ENCODE measurements around the gene DDI1.

The DDI1 gene

DNA sequence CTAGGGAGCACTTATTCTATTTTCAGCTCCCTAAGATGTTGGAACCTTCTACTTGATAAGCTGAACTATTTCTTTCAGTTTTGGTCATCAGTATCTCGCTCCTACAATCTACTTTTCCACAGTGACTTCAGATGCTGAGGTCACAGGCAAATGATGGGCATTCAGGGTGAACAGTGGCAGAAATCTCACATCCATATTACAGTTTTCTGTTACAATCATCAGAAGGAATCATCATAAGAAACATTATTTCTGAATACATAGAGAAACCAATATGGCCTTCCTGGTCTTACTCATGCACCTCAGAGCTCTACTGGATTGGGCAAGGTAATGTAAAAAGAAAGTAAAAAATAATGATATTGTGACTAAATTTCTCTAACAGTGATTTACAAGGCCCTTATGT, 39.4 kb upstream of the DDI1 start:
- no peak for TF ChIP-seq CTCF (IDR thresholded peaks at IDR 0.05; ENCODE audit: insufficient read depth, missing control alignments)
- DNase-seq (ENCODE audit: insufficient read length, low spot score) (no peak), FAIRE-seq (no peak)

GRCh38 chr11:103998826-103999508, 37.5 kb upstream of the DDI1 start:
- no peak for FAIRE-seq
- no peak for TF ChIP-seq CTCF (IDR thresholded peaks at IDR 0.05; ENCODE audit: insufficient read depth, missing control alignments)
- no peak for DNase-seq (ENCODE audit: insufficient read length, low spot score)

GRCh38 chr11:104000798-104001197, 35.6 kb upstream of the DDI1 start:
- FAIRE-seq (no peak), DNase-seq (ENCODE audit: insufficient read length, low spot score) (no peak)
- TF ChIP-seq CTCF (IDR thresholded peaks at IDR 0.05; ENCODE audit: insufficient read depth, missing control alignments): no peak

DNA sequence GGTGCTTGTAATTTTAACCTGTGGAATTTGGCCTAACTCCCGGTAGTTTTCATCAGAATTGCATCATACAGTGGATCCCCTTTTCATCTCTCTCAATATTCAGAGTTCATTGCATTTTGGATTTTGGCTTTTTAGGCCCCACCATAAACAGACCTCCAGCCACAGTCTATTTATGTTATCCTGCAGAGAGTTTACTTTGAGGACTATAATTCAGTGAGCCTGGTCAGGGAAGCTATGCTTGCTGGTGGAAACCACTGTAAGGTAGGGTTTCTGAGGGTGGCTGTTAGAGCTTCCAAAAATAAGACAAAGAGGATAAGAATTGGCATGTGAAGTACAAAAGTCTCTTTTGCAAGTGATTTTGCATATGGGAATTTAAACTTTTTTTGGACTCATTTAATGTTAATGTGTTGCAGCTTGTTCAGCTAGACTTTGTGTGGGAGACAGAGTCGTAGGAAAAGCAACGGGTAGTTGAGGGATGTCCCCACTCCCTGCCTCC, 34.8 kb upstream of the DDI1 start:
- TF ChIP-seq CTCF (IDR thresholded peaks at IDR 0.05; ENCODE audit: insufficient read depth, missing control alignments): no peak
- FAIRE-seq (no peak), DNase-seq (ENCODE audit: insufficient read length, low spot score) (no peak)

DNA sequence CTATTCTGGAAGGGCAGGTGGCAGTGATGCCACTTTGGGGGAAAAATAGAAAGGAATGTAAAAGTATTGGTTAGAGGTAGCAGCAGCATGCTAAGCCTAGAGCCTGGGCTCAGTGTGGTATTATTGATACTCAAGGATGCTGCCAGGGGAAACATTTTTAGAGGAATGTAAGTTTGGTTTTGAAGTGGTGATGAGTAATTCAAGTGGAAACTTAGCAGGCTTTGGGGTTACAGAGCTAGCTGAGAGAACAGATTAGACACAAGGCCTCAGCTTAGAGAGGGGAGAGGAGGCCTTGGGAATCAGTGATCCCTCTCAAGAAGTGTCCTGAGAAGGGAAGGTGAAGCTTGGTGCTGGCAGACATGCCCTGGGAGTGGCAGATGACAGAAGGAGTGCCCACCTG, 32.9 kb upstream of the DDI1 start:
- FAIRE-seq: no peak
- DNase-seq (ENCODE audit: insufficient read length, low spot score): no peak
- no peak for TF ChIP-seq CTCF (IDR thresholded peaks at IDR 0.05; ENCODE audit: insufficient read depth, missing control alignments)

DNA sequence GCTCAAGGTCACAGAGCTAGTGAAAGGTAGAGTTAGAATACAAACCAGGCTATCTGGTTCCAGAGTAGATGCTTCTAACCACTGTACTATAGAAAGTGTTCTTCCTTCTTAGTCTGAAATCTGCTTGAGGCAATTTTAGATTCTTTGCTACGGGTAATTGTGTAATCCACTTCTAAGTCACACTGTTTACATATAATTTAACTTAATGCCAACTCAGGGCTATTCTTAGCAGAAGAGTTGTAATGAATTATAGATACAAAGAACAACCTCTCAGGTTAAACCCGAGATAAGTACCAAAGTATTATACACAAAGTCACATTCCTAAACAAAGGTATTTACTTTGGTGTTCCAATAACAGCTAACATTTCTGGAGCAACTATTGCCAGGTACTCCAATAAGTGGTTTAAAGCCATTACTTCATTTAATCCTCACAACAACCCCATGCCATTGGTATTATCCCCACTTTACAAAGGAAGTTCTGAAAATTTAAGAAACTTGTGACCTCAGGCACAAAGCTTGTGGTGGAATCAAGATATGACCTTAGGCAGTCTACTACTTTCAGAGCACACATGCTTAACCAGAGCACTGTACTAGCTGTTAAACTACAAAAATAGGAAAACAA, 31.1 kb upstream of the DDI1 start:
- no peak for TF ChIP-seq CTCF (IDR thresholded peaks at IDR 0.05; ENCODE audit: insufficient read depth, missing control alignments)
- DNase-seq (ENCODE audit: insufficient read length, low spot score): no peak
- no peak for FAIRE-seq

DNA sequence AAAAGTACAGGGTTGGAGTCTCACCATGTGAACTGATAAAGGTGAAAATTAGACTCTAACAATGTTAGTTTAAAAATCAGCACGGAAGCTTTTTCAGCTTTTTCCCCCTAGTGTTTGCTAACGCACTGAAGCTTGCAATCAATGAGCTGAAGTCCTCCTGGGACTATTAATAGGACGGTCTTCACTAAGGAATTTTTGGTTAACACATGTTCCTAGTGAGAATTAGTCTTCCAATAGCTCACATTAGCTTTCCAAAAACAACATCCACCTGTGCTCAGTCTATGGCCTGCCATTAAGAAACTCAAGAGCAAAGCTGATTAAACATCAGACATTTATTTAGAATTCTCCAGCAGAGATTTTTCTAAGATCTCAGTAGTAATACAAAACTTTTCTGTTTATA, 26.7 kb upstream of the DDI1 start:
- DNase-seq (ENCODE audit: insufficient read length, low spot score) (no peak), FAIRE-seq (no peak)
- no peak for TF ChIP-seq CTCF (IDR thresholded peaks at IDR 0.05; ENCODE audit: insufficient read depth, missing control alignments)
